MV-4-11 (cell line): ENCODE results near the gene OVCA2.

Experiments
- DNase-seq: peaks from one replicate; lab custom pipeline; 2025; lab: John Stamatoyannopoulos, UW

Gene OVCA2

GRCh38 chr17:2034157-2034556, 7.7 kb upstream of the OVCA2 start:
- DNase-seq: peak; percentile 13

DNA sequence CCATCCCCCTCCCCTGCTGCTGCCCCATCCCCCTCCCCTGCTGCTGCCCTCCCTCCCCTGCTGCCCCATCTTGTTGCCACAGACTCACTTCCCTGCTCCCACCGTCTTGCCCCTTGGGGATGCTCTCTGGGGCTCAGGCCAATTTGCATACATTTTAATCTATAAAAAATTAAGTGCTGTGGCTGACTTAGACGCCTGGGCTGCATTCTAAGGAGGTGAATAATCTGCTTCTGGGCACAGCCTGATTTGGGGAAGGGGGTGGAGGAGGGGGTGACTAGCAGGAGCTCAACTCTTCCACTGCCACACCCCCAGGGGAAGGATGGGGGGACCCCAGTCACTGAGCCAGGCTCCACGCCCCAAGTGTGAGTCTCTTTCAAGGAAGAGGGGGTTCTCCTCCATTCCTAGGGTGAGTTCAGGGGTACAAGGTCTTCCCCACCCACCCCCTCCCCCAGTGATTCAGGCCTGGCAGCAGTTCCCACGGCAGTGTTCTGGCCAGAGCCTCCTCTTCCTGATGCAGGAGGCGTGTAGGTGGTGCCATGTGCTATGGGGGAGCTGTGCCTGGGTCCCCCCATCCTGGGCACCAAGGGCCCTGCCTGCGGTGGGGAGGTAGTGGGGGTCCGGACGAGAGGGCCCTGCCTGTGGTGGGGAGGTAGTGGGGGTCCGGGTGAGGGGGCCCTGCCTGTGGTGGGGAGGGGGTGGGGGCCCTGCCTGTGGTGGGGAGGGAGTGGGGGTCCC, 6.8 kb upstream of the OVCA2 start:
- no peak for DNase-seq

DNA sequence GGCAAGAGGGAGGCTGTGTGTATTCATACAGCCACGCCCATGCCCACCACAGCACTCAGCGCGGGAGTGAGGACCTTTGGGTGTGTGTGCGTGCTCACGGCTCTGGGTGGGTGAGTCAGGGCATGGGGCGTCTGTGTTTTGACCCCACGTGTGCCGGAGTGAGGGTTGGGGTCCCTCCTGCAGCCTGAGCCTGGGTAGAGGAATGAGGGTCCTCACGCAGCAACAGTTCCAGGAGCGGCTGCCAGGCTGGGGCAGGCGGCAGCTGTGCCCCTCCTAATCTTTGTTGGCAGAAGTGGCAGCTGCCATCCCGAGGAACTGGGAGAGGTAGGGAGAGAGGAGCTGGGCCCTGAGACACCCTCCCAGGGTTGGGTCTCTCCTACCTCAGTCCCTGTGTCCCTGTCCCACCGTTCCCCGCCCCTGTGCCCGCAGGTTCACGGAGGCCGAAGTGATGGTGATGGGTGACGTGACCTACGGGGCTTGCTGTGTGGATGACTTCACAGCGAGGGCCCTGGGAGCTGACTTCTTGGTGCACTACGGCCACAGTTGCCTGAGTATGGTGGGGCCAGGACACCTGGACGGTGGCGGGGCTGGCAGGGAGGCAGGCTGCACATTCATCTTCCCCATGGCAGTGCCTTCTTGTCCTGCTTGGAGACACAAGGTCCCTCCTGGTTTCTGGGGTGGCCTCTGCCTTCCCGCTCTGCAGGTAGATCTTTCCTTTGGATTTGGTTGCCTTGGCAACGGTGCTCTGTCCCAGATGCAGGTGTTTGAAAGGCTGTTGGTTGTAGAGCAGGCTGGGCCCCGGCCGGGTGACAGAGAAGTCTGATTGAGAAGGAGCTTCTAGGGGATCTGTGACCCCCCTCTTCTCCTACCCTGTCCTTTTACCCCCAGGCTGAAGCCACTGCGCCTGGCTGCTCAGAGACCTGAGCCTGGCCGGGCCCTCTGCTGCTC, 6.0 kb upstream of the OVCA2 start:
- no peak for DNase-seq

GRCh38 chr17:2037155-2037554, 4.7 kb upstream of the OVCA2 start:
- DNase-seq: no peak

GRCh38 chr17:2040219-2040827, 1.5 kb upstream of the OVCA2 start:
- no peak for DNase-seq

GRCh38 chr17:2040942-2041560, 771 bp upstream of the OVCA2 start:
- peak; percentile 33 for DNase-seq

DNA sequence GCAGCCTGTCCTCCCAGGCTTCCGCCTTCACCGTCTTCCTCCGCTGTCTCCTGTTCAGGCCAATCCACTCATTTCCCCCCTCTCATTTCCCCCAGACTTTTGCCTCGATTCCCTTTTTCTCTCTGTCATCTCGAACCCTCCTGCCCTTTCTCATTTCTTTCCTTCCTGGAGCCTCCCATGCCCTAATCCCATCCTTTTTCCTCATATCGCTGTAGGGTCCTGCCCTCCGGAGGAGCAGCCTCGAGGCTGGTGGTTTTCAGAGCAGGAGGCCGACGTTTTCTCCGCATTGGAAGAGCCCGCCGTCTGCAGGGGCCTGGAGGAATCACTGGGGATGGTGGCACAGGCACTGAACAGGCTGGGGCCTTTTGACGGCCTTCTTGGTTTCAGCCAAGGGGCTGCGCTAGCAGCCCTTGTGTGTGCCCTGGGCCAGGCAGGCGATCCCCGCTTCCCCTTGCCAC, 597 bp downstream of the OVCA2 start:
- DNase-seq: no peak

DNA sequence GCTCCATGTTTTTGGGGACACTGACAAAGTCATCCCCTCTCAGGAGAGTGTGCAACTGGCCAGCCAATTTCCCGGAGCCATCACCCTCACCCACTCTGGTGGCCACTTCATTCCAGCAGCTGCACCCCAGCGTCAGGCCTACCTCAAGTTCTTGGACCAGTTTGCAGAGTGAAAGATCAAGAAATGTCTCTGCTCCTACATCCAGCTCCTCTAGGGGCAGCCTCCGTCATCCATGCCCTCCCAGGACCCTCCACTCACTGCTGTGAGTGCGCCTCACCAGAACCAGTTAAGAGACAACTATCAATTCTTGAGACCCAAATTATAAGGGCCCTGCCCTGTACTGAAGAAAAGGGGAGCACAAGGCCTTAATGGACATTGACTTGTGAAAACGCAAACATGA, 1.1 kb downstream of the OVCA2 start:
- no peak for DNase-seq

- no peak for DNase-seq
Observed at GRCh38 chr17:2043785-2044184, 2.0 kb downstream of the OVCA2 start.

- no peak for DNase-seq
Observed at GRCh38 chr17:2044263-2044894, 2.6 kb downstream of the OVCA2 start.

DNA sequence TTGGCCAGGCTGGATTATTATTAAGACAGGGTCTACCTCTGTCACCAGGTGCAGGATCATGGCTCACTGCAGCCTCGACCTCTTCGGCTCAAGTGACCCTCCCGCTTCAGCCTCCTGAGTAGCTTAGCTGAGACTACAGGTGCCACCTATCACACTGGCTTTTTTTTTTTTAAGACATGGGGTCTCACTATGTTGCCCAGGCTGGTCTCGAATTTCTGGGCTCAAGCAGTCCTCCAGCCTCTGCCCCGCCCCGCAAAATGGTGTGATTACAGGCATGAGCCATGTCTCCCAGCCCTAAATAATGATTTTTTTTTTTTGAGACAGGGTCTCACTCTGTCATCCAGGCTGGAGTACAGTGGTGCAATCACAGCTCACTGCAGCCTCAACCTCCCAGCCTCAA, 5.8 kb downstream of the OVCA2 start:
- DNase-seq: no peak

- no peak for DNase-seq
Observed at GRCh38 chr17:2048805-2049204, 7.0 kb downstream of the OVCA2 start.

DNA sequence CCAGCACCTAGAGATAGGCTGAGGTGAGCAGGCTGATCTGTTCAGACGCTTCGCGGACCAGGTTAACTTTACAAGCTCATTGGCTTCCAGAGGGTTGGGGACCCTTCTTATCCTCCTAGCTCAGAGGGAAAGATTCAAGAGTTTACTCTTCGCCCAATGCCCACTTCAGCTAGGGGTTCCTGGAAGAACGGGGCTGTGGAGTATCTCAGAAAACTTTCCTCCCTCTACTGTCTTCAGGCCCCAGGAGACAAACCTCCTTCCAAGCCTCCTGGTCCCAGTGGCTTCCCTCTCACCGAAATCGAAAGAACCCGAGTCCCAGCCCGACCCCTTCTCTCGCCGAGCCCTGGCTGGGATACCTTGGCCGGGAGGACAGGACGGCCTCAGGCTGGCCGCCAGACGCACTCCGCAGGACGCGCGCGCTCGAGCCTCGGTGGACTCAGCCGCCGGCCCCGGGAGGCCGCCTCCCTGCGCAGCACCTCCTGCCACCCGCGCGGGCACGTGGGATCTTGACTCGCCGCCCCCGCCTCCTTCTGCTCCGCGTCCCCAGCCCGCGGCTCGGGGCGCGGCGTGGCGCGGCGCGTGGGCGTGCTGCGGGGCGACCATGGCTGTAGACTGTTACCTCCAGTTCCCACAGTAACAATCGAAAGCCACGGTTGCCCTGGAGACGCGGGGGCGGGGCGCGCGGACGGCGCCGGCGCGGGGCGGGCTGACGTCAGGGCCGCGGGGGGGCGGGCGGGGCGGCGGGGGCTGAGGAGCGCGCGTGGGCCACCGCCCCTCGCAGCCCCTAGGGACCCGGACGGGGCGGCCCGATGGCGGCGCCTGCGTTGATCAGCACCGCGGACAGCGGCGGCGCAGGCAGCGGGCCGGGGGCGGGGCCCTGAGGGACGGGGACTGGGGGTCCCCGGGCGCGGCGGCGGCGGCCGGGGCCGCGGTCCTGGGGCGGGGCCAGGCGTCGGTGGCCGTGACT, 7.8 kb downstream of the OVCA2 start:
- DNase-seq: peak; percentile 56

DNA sequence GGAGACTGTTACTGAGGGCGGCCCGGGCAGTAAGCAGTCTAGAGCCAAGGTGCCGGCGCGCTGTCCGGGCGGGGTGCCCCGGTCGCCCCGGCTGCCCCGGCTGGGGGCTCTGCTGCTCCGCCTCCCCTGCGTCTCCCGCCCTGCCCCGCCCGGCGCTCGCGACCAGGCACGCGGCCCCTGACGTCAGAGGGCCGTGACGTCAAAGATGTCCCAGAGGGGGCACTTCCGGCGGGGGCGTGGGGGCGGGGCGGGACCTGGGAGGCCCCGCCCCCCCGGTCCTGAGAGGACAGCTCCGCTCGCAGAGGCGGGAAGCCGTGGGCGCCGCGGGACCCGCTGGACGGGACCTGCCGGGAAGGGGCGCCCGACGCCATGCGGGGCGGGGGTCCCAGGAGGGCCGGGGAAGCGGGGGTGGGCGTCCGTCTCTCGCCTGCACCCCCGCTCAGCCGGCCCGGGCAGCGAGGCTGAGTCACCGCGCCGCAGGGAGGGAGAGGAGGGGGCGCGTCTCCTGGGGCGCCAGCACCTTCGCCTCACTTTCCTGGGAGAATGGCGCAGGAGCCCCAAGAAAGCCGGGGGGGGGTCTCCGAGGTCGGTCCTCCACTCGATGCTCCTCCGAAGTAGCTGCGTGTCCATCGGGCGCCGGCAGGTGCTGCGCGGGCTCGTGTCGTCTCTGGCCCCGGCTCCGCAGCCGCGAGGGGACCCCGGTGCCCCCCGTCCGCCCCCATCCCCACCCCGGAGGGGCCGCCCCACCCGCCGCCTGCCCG, 8.7 kb downstream of the OVCA2 start:
- peak; percentile 56 for DNase-seq

GRCh38 chr17:2051061-2051932, 9.5 kb downstream of the OVCA2 start:
- no peak for DNase-seq

DNA sequence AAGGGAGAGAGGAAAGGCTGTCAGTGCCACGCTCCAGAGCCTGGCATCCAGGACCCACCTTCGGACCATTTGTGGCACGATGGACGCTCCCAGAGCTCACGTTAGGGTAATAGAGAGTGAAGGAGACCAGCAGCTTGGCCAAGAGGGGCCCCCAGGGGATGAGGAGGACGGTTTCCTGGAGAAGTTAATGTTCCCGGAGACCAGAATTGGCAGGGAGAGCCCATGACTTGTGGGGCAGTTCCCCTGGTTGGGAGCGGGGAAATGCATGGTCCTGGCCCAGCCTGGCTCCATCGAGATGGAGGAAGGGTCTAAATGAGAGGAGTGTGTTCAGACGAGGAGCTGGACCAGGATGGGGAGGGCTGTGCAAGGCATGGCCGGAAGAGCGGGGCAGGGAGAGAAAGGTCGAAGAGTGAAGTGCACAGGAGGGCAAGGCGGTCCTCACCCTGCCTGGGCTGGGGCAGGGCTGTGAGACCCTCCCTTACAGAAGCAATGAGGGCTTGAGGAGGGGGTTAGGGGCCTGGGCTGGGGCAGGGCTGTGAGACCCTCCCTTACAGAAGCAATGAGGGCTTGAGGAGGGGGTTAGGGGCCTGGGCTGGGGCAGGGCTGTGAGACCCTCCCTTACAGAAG, 10.2 kb downstream of the OVCA2 start:
- DNase-seq: no peak

DNA sequence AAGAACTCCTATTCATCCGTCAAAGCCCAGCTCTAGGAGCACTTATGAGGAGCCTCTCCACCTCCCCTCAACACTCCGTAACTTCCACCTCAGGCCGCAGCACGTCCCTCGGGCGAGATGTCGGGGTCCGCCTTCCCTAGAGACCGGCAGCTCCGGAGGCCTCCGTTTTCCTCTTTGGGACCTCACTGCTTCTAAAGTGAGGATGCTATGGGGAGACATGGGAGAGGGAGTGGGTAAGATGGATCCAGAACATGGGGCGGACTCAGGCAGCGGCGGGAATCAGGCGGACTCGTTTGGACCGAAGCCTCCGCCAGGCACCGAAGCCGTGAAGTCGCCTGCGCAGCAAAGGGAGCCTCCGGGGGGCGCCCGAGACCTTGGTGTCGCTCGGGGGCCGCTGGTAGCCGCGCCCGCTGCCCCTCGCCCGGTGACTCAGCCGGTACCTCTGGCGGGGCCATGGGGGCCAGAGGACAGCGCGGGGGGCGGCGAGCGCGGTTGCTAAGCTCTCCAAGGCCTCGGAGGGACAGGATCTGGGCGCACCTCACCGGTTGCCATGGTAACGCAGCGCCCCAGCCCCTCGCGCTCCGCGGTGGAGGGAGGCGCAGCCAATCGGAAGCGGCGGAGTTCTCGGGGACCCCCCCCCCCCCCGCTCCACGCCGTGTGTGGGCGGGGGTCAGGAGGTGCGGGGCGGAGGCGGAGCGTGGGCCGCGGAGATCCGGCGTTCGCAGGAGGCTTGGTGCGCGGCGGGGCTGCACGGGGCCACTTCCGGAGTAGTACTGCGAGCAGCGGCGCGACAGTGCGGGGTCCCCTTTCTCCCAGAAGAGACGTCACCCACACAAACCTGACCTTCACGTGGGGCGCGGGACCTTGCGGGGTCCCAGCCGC, 11.8 kb downstream of the OVCA2 start:
- DNase-seq: peak; percentile 36

DNA sequence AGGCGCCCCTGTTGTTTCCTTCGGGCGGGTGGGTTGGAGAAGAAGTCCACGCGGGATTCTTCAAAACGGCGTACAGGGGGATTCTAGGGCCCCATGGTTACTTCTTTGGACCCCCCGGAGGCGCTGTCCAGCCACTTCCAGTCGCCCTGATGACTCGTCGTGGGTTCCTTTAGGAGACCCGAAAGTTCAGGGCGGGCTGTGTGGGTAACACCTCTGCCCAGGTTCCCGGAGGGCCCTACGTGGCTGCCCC, 12.4 kb downstream of the OVCA2 start:
- no peak for DNase-seq
